GM19025 (cell line): ENCODE results near the gene PDE6D.
"Not testable (repeated sequence)": the region's sequence is repeated elsewhere in the genome, so short reads cannot be mapped to it uniquely, and the experiment has no call there.

Source experiments
- ATAC-seq: cut with Tn5 transposase; IDR thresholded peaks from one replicate; pipeline ENCODE4 v1.9.1; 2021; ENCODE audit warnings: mild to moderate bottlenecking, low read depth, moderate library complexity; ENCODE audit not compliant: unreplicated experiment

Gene PDE6D

GRCh38 chr2:231720987-231721966 lies 59.8 kb downstream of the PDE6D start:
- ATAC-seq = peak; percentile 67

GRCh38 chr2:231720292-231720986 lies 60.6 kb downstream of the PDE6D start:
- no peak for ATAC-seq

- ATAC-seq = no peak
Measured at GRCh38 chr2:231718799-231719198, 62.3 kb downstream of the PDE6D start.

GRCh38 chr2:231717281-231718171 lies 63.6 kb downstream of the PDE6D start:
- no peak for ATAC-seq

GRCh38 chr2:231716666-231717280 lies 64.3 kb downstream of the PDE6D start:
- ATAC-seq = no peak

- ATAC-seq = no peak
Measured at GRCh38 chr2:231715988-231716616, 65.0 kb downstream of the PDE6D start.

GRCh38 chr2:231715499-231715837 lies 65.6 kb downstream of the PDE6D start:
- ATAC-seq = no peak

- ATAC-seq = no peak
Measured at GRCh38 chr2:231714639-231715498, 66.2 kb downstream of the PDE6D start.

- ATAC-seq = no peak
Measured at GRCh38 chr2:231713730-231714638, 67.1 kb downstream of the PDE6D start.

GRCh38 chr2:231713406-231713729 lies 67.7 kb downstream of the PDE6D start:
- not testable (repeated sequence) for ATAC-seq

- not testable (repeated sequence) for ATAC-seq
Measured at GRCh38 chr2:231712451-231713021, 68.5 kb downstream of the PDE6D start.

- ATAC-seq = no peak
Measured at GRCh38 chr2:231711677-231712450, 69.2 kb downstream of the PDE6D start.

GRCh38 chr2:231710799-231711676 lies 70.0 kb downstream of the PDE6D start:
- no peak for ATAC-seq

- ATAC-seq = peak; percentile 14
Measured at GRCh38 chr2:231709981-231710798, 70.9 kb downstream of the PDE6D start.

- ATAC-seq = no peak
Measured at GRCh38 chr2:231709636-231709980, 71.5 kb downstream of the PDE6D start.
